Measurements from ENCODE around the gene EIF2A.

- TF ChIP-seq, protein P1, sequence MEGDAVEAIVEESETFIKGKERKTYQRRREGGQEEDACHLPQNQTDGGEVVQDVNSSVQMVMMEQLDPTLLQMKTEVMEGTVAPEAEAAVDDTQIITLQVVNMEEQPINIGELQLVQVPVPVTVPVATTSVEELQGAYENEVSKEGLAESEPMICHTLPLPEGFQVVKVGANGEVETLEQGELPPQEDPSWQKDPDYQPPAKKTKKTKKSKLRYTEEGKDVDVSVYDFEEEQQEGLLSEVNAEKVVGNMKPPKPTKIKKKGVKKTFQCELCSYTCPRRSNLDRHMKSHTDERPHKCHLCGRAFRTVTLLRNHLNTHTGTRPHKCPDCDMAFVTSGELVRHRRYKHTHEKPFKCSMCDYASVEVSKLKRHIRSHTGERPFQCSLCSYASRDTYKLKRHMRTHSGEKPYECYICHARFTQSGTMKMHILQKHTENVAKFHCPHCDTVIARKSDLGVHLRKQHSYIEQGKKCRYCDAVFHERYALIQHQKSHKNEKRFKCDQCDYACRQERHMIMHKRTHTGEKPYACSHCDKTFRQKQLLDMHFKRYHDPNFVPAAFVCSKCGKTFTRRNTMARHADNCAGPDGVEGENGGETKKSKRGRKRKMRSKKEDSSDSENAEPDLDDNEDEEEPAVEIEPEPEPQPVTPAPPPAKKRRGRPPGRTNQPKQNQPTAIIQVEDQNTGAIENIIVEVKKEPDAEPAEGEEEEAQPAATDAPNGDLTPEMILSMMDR (IDR thresholded peaks at IDR 0.05) = no peak
- no peak for TF ChIP-seq POLR2AphosphoS5 (IDR thresholded peaks at IDR 0.05)
- no peak for TF ChIP-seq POLR2A (IDR thresholded peaks at IDR 0.05)
Observed at GRCh38 chr3:150607267-150608065, 60.9 kb downstream of the EIF2A start.
